BJ (cell line): ENCODE results near the gene NFKBIZ. TPM values are rescaled to one million over a fixed set of nuclear protein-coding genes. Genes with fewer than 3 reads are reported as not detected.

ENCODE experiments used
- CTCF ChIA-PET: fragments of 350-600 bp; formaldehyde crosslinking; extraction: SDS; loops from one replicate; lab custom pipeline; 2021; ENCODE audit warnings: antibody characterized with exemption, inconsistent platforms; lab: Yijun Ruan, JAX
- POLR2A ChIA-PET: fragments of 300-600 bp; sonication (Branson Sonifier 250); formaldehyde crosslinking; extraction: SDS; loops from one replicate; lab custom pipeline; 2021; ENCODE audit warnings: antibody characterized with exemption; lab: Charles Lee
- DNase-seq: peaks from one replicate; pipeline ENCODE4 v3.0.0-alpha.2; 2011; ENCODE audit warnings: low read depth
- H3K27me3 ChIP-seq: 2 replicates; pipeline ENCODE4 v1.6.0; 2011; ENCODE audit warnings: low read length; ENCODE audit not compliant: control insufficient read depth, insufficient read depth
- H3K36me3 ChIP-seq: 2 replicates; pipeline ENCODE4 v1.5.1; 2011; ENCODE audit warnings: low read length; ENCODE audit not compliant: control insufficient read depth, insufficient read depth
- H3K4me3 ChIP-seq: 2 replicates; pipeline ENCODE4 v1.5.1; 2011; ENCODE audit warnings: low read depth, mild to moderate bottlenecking, control low read depth, low read length
- polyA plus RNA-seq: library from polyadenylated mRNA; depleted of rRNA; stranded (reverse); fragments of >200 nt; gene quantifications from 2 replicates; pipeline ENCODE4 v1.2.3, GENCODE V29; 2011
- TF ChIP-seq, protein P1 (sequence below): IDR thresholded peaks from 2 replicates; pipeline ENCODE4 v1.5.1; 2011; ENCODE audit warnings: low read depth, mild to moderate bottlenecking, control low read depth, inconsistent platforms, low read length, moderate library complexity; ENCODE audit not compliant: insufficient read depth

The NFKBIZ gene
- polyA plus RNA-seq, 1 experiment: 50.1 TPM

- TF ChIP-seq, protein P1, sequence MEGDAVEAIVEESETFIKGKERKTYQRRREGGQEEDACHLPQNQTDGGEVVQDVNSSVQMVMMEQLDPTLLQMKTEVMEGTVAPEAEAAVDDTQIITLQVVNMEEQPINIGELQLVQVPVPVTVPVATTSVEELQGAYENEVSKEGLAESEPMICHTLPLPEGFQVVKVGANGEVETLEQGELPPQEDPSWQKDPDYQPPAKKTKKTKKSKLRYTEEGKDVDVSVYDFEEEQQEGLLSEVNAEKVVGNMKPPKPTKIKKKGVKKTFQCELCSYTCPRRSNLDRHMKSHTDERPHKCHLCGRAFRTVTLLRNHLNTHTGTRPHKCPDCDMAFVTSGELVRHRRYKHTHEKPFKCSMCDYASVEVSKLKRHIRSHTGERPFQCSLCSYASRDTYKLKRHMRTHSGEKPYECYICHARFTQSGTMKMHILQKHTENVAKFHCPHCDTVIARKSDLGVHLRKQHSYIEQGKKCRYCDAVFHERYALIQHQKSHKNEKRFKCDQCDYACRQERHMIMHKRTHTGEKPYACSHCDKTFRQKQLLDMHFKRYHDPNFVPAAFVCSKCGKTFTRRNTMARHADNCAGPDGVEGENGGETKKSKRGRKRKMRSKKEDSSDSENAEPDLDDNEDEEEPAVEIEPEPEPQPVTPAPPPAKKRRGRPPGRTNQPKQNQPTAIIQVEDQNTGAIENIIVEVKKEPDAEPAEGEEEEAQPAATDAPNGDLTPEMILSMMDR: no peak
- H3K27me3 ChIP-seq: no peaks in the 10 kb centered on the region
- DNase-seq: no peak
- H3K4me3 ChIP-seq: no peak overlapping the region
- ChIA-PET POLR2A (no interaction called here), CTCF (no interaction called here)
- no peaks in the 10 kb centered on the region for H3K36me3 ChIP-seq
These were observed 48.7 kb downstream of the NFKBIZ start for GRCh38 chr3:101898039-101898438.

GRCh38 chr3:101898752-101899169, 49.4 kb downstream of the NFKBIZ start:
- ChIA-PET POLR2A (no interaction called here), CTCF (no interaction called here)
- H3K36me3 ChIP-seq: no peaks in the 10 kb centered on the region
- H3K4me3 ChIP-seq: no peak overlapping the region
- no peaks in the 10 kb centered on the region for H3K27me3 ChIP-seq
- TF ChIP-seq, protein P1: no peak
- no peak for DNase-seq

DNA sequence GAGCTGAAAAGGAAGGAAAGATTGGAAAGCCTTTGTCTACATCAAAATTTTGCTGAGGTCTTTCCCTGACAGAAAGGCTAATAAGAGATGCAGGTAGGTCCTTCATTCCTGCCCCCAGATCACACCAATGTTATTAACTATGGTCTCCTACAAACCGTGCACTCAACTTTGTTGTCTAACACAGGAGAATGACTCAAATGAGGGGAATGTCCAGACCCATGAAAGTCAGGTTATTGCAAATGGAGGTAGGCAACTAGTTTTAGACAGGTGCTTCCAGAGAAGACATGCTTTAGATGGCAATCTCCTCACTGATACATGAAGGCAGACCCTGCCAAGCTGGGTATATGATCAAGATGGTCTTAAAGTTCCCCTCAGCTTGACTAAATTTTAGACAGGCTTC, 51.0 kb downstream of the NFKBIZ start:
- no peak for DNase-seq
- ChIA-PET POLR2A (interaction anchor here (0.6 to 0.8 kb wide), 2 partner anchors 10 to 190 kb away, joined by 3 to 5 read pairs; no protein-coding TSS in a partner anchor), CTCF (interaction anchor here (1.0 to 2.8 kb wide), 2 partner anchors 101 to 324 kb away, joined by 3 to 15 read pairs; no protein-coding TSS in a partner anchor)
- Histone ChIP-seq H3K27me3 (no peaks in the 10 kb centered on the region), H3K4me3 (no peak overlapping the region), H3K36me3 (no peaks in the 10 kb centered on the region)
- TF ChIP-seq, protein P1: no peak

DNA sequence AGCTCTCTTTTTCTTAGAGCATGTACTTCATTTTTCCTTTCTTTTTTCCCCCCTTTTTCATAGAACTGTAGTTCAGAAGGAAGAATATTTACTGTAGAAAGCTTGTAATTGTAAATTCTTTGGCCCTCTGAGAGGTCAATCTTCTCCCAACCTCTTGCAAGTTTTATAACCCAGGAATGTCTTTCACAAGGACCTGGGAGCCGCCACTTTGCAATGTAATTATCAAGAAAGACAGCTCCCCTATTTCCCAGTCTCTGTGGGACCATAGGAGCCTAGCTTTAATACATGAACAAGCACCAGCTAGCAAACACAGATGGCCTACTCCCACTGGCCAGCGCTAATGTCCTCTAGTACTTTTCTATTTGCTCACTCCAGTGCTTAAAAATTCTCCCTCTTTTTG, 51.4 kb downstream of the NFKBIZ start:
- Histone ChIP-seq H3K4me3 (no peak overlapping the region), H3K36me3 (no peaks in the 10 kb centered on the region), H3K27me3 (no peaks in the 10 kb centered on the region)
- CTCF ChIA-PET: interaction anchor here (2.8 kb wide), 1 partner anchor 324 kb away, joined by 15 read pairs; no protein-coding TSS in a partner anchor
- POLR2A ChIA-PET: interaction anchor here (0.6 to 0.8 kb wide), 2 partner anchors 10 to 190 kb away, joined by 3 to 5 read pairs; no protein-coding TSS in a partner anchor
- no peak for DNase-seq
- TF ChIP-seq, protein P1: no peak

DNA sequence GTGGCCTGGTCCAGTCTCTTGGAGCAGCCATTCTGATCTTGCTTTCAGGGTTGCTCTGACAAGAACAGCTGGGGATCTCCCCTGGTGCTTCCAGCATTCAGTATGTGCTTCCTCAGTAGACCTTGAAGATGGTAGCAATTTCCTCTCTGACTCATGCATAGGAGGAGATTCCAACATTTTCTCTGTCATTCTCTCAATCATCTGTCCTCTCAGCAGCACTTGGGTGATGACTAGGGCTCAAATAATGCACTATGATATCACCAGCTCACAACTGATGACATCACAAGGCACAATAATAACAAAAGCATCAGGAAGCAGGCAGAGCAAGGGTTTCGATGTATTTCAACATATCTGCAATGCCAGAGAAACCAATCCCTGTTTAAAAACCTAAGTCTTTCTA, 52.7 kb downstream of the NFKBIZ start:
- H3K4me3 ChIP-seq: no peak overlapping the region
- TF ChIP-seq, protein P1: no peak
- H3K27me3 ChIP-seq: no peaks in the 10 kb centered on the region
- ChIA-PET CTCF (interaction anchor here (2.8 kb wide), 1 partner anchor 323 kb away, joined by 15 read pairs; no protein-coding TSS in a partner anchor), POLR2A (no interaction called here)
- peak; percentile 91 for DNase-seq
- H3K36me3 ChIP-seq: no peaks in the 10 kb centered on the region
